Measurements from ENCODE around the gene PRKAA2. TPM values are rescaled to one million over a fixed set of nuclear protein-coding genes. Genes with fewer than 3 reads are reported as not detected.
"Not testable (repeated sequence)": the region's sequence is repeated elsewhere in the genome, so short reads cannot be mapped to it uniquely, and the experiment has no call there.

PRKAA2 gene
- not detected for total RNA-seq
- 0 to 1.4 reads per million in 2 donors for total RNA-seq

DNA sequence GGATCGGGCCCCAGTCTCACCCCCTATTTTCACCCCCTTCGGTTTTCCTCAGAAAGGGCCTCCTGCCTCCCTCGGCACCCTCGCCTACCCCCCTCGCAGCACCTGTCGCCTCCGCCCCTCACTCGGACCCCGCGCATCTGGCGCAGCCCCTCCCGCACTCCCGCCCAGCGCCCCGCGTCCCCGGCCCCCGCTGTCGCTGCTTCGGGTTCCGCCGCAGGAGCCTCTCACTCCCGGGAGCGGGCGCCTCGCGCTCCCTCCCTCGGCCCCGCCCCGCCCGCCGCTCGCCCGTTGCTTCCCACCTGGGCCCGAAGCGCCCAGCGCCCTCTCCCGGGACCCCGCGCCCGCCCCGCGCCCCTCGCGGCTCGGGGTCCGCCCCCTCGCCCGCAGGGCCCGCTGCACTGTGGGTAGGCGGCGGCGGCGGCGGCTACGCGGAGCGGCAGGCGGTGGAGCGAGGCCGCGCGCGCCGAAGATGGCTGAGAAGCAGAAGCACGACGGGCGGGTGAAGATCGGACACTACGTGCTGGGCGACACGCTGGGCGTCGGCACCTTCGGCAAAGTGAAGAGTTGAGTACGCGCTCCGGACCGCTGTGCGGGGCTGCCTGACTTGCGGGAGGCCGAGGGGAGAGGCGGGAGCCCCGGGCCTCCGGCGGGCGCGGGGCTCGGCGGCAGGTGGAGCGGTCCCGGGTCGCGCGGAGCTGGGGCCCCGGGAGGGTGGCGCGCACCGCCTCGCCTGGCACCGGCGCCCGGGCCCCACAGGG is at the start of gene PRKAA2:
PRKAA2 (plus strand) TSS at position 396 of the 758 bp plus-strand sequence; CDS start at position 470, 74 bp downstream.
- no peak for DNase-seq
- H3K27ac Mint-ChIP-seq: no peak within 1 kb of the TSS
- peak; percentile 52 for ATAC-seq
- no peaks in the 10 kb centered on the region for H3K9me3 ChIP-seq (ENCODE audit: control insufficient read depth, low read length, poor library complexity, severe bottlenecking)
- H3K27me3 Mint-ChIP-seq: peaks cover 52% of the 10 kb centered on the region
- peaks cover 3% of the 10 kb centered on the region for H3K36me3 Mint-ChIP-seq (ENCODE audit: low read depth)
- peaks cover 9% of the 10 kb centered on the region for H3K4me1 Mint-ChIP-seq
- peak within 1 kb of the TSS; percentile 79 for H3K4me3 Mint-ChIP-seq

DNA sequence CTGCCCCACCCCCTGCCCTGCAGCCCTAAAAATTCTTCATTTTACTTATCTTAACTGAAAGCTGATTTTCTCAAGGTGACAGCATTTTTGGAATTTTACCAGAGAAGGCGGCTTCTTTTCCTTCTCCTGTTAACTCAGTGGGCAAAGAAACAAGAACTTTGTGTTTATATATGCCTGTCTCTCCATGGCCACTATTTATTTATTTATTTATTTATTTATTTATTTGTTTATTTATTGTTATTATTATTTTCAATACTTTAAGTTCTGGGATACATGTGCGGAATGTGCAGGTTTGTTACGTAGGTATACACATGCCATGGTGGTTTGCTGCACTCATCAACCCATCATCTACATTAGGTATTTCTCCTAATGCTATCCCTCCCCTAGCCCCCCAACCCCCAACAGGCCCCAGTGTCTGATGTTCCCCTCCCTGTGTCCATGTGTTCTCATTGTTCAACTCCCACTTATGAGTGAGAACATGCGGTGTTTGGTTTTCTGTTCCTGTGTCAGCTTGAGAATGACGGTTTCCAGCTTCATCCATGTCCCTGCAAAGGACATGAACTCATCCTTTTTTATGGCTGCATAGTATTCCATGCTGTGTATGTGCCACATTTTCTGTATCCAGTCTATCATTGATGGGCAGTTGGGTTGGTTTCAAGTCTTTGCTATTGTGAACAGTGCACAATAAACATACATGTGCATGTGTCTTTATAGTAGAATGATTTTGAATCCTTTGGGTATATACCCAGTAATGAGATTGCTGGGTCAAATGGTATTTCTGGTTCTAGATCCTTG is 49.5 kb upstream of the PRKAA2 start:
- H3K4me1 Mint-ChIP-seq; H3K9me3 ChIP-seq (ENCODE audit: control insufficient read depth, low read length, poor library complexity, severe bottlenecking); ATAC-seq; H3K27ac Mint-ChIP-seq; H3K36me3 Mint-ChIP-seq (ENCODE audit: low read depth); DNase-seq; H3K4me3 Mint-ChIP-seq: not testable (repeated sequence)
- H3K27me3 Mint-ChIP-seq: peaks cover 12% of the 10 kb centered on the region

DNA sequence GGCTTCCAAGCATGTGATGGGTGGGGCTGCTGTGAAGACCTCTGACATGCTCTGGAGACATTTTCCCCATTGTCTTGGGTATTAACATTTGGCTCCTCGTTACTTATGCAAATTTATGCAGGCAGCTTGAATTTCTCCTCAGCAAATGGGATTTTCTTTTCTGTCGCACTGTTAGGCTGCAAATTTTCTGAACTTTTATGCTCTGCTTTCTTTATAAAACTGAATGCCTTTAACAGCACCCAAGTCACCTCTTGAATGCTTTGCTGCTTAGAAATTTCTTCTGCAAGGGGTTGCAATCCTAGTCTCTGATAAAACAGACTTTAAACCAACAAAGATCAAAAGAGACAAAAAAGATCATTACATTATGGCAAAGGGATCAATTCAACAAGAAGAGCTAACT is 35.0 kb upstream of the PRKAA2 start:
- not testable (repeated sequence) for H3K4me3 Mint-ChIP-seq; H3K27ac Mint-ChIP-seq; DNase-seq; H3K9me3 ChIP-seq (ENCODE audit: control insufficient read depth, low read length, poor library complexity, severe bottlenecking); ATAC-seq; H3K36me3 Mint-ChIP-seq (ENCODE audit: low read depth); H3K4me1 Mint-ChIP-seq
- peaks cover 12% of the 10 kb centered on the region for H3K27me3 Mint-ChIP-seq

DNA sequence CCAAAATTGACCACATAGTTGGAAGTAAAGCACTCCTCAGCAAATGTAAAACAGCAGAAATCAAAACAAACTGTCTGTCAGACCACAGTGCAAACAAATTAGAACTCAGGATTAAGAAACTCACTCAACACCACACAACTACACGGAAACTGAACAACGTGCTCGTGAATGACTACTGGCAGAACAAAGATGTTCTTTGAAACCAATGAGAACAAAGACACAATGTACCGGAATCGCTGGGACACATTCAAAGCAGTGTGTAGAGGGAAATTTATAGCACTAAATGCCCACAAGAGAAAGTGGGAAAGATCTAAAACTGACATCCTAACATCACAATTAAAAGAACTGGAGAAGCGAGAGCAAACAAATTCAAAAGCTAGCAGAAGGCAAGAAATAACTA is 34.3 kb upstream of the PRKAA2 start:
- not testable (repeated sequence) for DNase-seq; H3K36me3 Mint-ChIP-seq (ENCODE audit: low read depth); H3K27me3 Mint-ChIP-seq; H3K4me3 Mint-ChIP-seq; H3K9me3 ChIP-seq (ENCODE audit: control insufficient read depth, low read length, poor library complexity, severe bottlenecking); H3K27ac Mint-ChIP-seq; ATAC-seq; H3K4me1 Mint-ChIP-seq

DNA sequence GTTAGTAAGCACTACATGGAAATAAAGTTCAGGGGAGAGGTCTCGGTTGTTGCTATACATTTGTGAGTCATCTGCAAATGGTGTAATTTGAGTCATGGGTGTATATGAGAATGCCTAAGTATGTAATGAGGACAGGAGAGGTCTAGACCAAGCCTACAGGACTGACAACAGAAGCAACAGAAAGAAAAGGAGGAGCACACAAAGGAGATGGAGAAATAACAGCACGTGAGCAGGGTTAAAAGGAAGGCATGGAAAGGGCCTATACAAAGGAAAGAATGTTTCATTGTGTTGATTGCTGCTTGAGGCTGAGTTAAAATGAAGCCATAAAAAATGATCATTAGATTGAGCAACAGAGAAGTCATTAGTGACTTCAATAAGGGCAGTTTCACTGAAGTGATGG is 28.0 kb upstream of the PRKAA2 start:
- ATAC-seq (no peak), DNase-seq (no peak)
- no peaks in the 10 kb centered on the region for H3K4me1 Mint-ChIP-seq
- no peaks in the 10 kb centered on the region for H3K27me3 Mint-ChIP-seq
- H3K9me3 ChIP-seq (ENCODE audit: control insufficient read depth, low read length, poor library complexity, severe bottlenecking): no peaks in the 10 kb centered on the region
- H3K27ac Mint-ChIP-seq: no peak overlapping the region
- H3K36me3 Mint-ChIP-seq (ENCODE audit: low read depth): no peaks in the 10 kb centered on the region
- H3K4me3 Mint-ChIP-seq: no peak overlapping the region

DNA sequence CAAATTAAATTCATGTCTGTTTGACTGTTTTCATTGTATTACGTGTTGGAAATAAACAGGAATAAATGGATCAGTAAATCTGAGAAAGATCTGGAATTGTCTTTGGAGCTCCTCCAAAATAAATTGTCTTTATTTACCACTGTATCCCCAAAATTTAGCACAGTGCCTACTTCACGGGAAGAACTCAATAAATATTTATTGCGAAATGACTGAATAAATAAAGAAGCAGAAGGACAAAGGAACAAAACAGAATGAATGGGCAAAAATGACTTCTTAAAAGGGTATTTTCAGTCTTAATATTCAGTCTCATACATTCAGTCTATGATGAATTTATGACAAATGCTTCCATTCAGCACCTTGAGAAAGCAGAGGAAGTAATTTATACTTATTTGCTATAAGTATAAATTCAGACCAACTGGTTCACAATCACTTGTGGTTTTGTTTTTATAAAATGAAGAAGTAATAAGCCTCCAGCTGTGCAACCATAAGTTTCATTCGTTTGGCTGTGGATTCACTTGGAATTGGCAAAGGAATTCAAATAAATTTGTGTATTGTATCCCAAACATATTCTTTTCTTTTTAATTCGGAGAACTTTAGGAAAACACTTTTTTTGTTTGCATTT is 19.2 kb upstream of the PRKAA2 start:
- Mint-ChIP-seq H3K4me1 (no peaks in the 10 kb centered on the region), H3K4me3 (no peak overlapping the region), H3K27ac (no peak overlapping the region)

DNA sequence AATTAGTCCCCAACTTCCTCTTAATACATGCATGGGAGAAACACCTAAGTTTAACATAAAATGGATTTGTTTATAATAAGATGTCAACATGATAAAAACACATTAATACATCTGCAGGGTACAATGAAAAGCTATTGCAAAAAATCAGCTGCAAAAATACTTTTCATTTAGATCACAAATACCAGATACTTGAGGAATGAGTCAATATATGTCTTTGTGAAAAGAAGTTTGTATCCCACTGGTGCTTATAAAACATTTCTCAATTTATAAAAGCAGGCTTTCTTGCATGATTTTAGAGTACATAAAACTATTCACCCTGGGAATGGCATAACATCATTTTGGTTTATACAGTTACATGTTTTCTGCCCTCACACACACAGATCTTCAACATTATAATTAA is 18.6 kb upstream of the PRKAA2 start:
- no peak for ATAC-seq
- Mint-ChIP-seq H3K36me3 (ENCODE audit: low read depth) (no peaks in the 10 kb centered on the region), H3K27me3 (peaks cover 38% of the 10 kb centered on the region), H3K27ac (no peak overlapping the region), H3K4me1 (no peaks in the 10 kb centered on the region), H3K4me3 (no peak overlapping the region)
- H3K9me3 ChIP-seq (ENCODE audit: control insufficient read depth, low read length, poor library complexity, severe bottlenecking): no peaks in the 10 kb centered on the region
- DNase-seq: no peak

More for the DNA sequence above, 19.2 kb upstream of the PRKAA2 start:
- no peaks in the 10 kb centered on the region for H3K36me3 Mint-ChIP-seq (ENCODE audit: low read depth)
- no peaks in the 10 kb centered on the region for H3K9me3 ChIP-seq (ENCODE audit: control insufficient read depth, low read length, poor library complexity, severe bottlenecking)
- ATAC-seq: no peak
- no peak for DNase-seq
- H3K27me3 Mint-ChIP-seq: peaks cover 38% of the 10 kb centered on the region

DNA sequence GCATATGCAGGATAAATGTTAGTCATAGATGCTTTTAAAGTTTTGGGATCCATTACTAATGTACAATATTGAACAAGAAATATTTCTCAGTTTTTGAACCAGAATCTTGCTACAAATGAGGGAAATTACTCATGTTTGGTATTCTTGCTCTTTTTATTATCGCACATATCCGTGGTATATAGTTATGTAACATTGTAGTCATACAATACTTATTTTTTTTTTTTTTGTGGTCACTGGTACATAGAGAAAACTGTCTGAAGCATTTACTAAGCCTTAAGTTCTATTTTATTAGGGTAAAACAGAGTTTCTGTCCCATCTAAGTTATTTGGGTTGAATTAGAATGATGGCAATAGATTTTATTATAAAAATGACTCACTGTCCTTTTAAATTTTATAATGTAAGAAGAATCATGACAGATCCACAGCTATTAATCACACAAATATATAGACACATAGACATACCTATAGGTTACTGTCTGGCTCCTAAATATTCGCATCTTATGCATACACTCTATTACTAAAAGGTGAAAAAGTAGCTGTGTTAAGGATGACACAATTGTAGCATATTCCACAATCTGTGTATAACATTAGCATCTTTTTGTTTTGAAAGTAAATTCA is 18.0 kb upstream of the PRKAA2 start:
- H3K36me3 Mint-ChIP-seq (ENCODE audit: low read depth): no peaks in the 10 kb centered on the region
- DNase-seq: no peak
- no peak overlapping the region for H3K27ac Mint-ChIP-seq
- peaks cover 39% of the 10 kb centered on the region for H3K27me3 Mint-ChIP-seq
- no peak overlapping the region for H3K4me3 Mint-ChIP-seq
- ATAC-seq: no peak
- H3K4me1 Mint-ChIP-seq: no peaks in the 10 kb centered on the region
- H3K9me3 ChIP-seq (ENCODE audit: control insufficient read depth, low read length, poor library complexity, severe bottlenecking): no peaks in the 10 kb centered on the region

DNA sequence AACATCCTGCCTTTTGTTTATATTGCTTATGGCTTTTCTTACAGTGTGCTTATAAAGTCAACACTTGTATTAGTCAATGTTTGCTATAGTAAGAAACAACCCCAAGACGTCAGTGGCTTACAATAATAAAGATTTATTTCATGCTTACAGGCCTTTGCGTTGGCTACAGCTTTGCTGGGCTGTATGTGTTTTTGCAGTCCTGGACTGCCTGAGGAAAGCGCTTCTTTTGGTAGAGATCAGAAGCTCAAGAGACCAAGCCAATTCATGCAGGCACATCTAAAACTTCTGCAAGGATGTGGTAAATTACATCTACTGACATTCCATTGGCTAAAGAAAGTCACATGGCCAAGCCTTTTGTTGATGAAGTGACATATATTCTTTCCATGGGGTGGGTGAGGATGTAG is 17.5 kb upstream of the PRKAA2 start:
- no peak for ATAC-seq
- DNase-seq: no peak
- H3K4me3 Mint-ChIP-seq: no peak overlapping the region
- peaks cover 43% of the 10 kb centered on the region for H3K27me3 Mint-ChIP-seq
- H3K4me1 Mint-ChIP-seq: no peaks in the 10 kb centered on the region
- H3K27ac Mint-ChIP-seq: no peak overlapping the region
- no peaks in the 10 kb centered on the region for H3K9me3 ChIP-seq (ENCODE audit: control insufficient read depth, low read length, poor library complexity, severe bottlenecking)
- H3K36me3 Mint-ChIP-seq (ENCODE audit: low read depth): no peaks in the 10 kb centered on the region

DNA sequence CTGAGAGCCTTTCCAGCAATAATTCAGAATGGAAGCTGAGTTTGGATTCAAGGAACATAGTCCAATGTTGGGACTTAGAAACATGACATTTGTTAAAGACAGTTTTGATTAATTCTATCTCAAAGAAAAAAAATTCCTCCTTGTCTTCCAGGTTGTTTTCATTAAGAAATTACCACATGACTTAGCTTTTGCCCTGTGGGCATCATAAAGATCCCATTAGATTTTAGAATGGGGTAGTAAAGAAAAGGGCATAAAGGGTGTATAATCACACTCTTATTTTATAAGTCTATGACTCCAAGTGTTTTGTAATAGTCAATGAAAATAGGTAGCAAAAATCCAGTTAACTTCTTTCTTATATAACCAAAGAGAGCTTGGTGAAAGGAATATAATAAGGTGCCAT is 14.3 kb upstream of the PRKAA2 start:
- H3K4me3 Mint-ChIP-seq: no peak overlapping the region
- no peaks in the 10 kb centered on the region for H3K9me3 ChIP-seq (ENCODE audit: control insufficient read depth, low read length, poor library complexity, severe bottlenecking)
- no peak overlapping the region for H3K27ac Mint-ChIP-seq
- peaks cover 35% of the 10 kb centered on the region for H3K27me3 Mint-ChIP-seq
- DNase-seq (no peak), ATAC-seq (no peak)
- H3K36me3 Mint-ChIP-seq (ENCODE audit: low read depth): no peaks in the 10 kb centered on the region
- H3K4me1 Mint-ChIP-seq: no peaks in the 10 kb centered on the region

DNA sequence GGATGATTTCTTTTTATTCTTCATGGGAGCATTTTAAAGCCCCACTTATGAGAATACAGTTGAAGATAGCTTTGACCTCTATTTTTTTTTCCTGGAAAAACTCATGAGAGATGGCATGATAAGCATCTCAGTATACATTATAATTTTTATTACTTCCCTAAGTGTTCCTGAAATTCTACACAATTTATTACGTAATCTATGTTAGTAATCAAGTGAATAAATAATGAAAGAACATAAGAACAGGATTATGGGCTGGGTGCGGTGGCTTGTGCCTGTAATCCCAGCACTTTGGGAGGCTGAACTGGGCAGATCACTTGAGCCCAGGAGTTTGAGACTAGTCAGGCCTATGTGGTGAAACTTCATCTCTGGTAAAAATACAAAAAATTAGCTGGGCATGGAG is 13.2 kb upstream of the PRKAA2 start:
- ATAC-seq (no peak), DNase-seq (no peak)
- H3K4me3 Mint-ChIP-seq: no peak overlapping the region
- no peaks in the 10 kb centered on the region for H3K4me1 Mint-ChIP-seq
- H3K9me3 ChIP-seq (ENCODE audit: control insufficient read depth, low read length, poor library complexity, severe bottlenecking): no peaks in the 10 kb centered on the region
- no peak overlapping the region for H3K27ac Mint-ChIP-seq
- H3K27me3 Mint-ChIP-seq: peaks cover 25% of the 10 kb centered on the region
- no peaks in the 10 kb centered on the region for H3K36me3 Mint-ChIP-seq (ENCODE audit: low read depth)

DNA sequence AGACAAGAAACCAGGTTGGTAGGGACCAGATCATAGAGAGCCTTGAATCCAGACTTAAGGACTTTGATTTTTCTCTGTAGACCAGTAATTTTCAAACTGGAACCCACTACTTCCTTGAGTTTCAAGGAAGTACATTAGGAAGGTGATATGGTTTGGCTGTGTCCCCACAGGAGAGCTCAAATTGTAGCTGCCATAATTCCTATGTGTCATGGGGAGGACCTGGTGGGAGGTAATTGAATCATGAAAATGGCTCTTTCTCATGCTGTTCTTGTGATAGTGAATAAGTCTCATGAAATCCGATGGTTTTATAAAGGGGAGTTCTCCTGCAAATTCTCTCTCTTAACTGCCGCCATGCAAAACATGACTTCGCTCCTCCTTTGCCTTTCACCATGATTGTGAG is 10.1 kb upstream of the PRKAA2 start:
- Mint-ChIP-seq H3K4me1 (no peaks in the 10 kb centered on the region), H3K27me3 (peaks cover 23% of the 10 kb centered on the region), H3K4me3 (no peak overlapping the region), H3K36me3 (ENCODE audit: low read depth) (no peaks in the 10 kb centered on the region), H3K27ac (no peak overlapping the region)
- no peaks in the 10 kb centered on the region for H3K9me3 ChIP-seq (ENCODE audit: control insufficient read depth, low read length, poor library complexity, severe bottlenecking)
- ATAC-seq (no peak), DNase-seq (no peak)

DNA sequence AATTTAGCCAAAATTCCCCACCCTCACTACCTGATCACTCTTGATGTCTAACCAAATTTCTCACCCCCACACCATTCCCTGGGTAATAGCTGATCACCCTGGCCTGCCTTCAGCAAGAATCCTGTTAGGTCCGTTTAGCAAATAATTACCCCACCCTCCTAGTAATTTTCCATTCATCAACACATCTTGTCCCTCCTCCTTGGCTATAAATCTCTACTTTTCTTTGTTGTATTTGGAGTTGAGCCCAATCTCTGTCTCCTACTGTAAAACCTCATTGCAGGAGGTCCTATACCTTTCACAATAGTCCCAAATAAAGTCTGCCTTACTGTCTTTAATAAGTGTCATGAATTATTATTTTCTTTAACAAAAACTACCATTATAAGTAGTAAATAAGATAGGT is 6.9 kb upstream of the PRKAA2 start:
- H3K27ac Mint-ChIP-seq: no peak overlapping the region
- no peaks in the 10 kb centered on the region for H3K36me3 Mint-ChIP-seq (ENCODE audit: low read depth)
- ATAC-seq (no peak), DNase-seq (no peak)
- no peaks in the 10 kb centered on the region for H3K4me1 Mint-ChIP-seq
- H3K27me3 Mint-ChIP-seq: peaks cover 15% of the 10 kb centered on the region
- H3K9me3 ChIP-seq (ENCODE audit: control insufficient read depth, low read length, poor library complexity, severe bottlenecking): no peaks in the 10 kb centered on the region
- no peak overlapping the region for H3K4me3 Mint-ChIP-seq
